AG04450 (cell line): ENCODE results near the gene DDR2. TPM values are rescaled to one million over a fixed set of nuclear protein-coding genes. Genes with fewer than 3 reads are reported as not detected.
"Not testable (repeated sequence)": the region's sequence is repeated elsewhere in the genome, so short reads cannot be mapped to it uniquely, and the experiment has no call there.

Experiments used
- CTCF ChIA-PET: fragments of 300-600, 350-600 bp; formaldehyde crosslinking; extraction: SDS; loops from one replicate; lab custom pipeline; 2022; ENCODE audit warnings: antibody characterized with exemption, inconsistent platforms; lab: Charles Lee
- POLR2A ChIA-PET: fragments of 350-600 bp; formaldehyde crosslinking; extraction: SDS; loops from one replicate; lab custom pipeline; 2021; ENCODE audit warnings: antibody characterized with exemption, inconsistent platforms; lab: Yijun Ruan, JAX
- DNase-seq: peaks from one replicate; pipeline ENCODE4 v3.0.0-alpha.2; 2011; ENCODE audit warnings: low read depth, low spot score
- H3K27ac ChIP-seq: one replicate; pipeline ENCODE4 v1.5.1; 2012; ENCODE audit warnings: low read depth, low read length, control low read depth
- H3K27me3 ChIP-seq: one replicate; pipeline ENCODE4 v1.6.0; 2012; ENCODE audit warnings: low read length; ENCODE audit not compliant: control insufficient read depth, insufficient read depth
- H3K4me3 ChIP-seq: 2 replicates; pipeline ENCODE4 v1.5.1; 2011; ENCODE audit warnings: mild to moderate bottlenecking, low read depth, low read length, control low read depth
- H3K9me3 ChIP-seq: 2 replicates; pipeline ENCODE4 v1.5.1; 2012; ENCODE audit warnings: low read length; ENCODE audit not compliant: control insufficient read depth, insufficient read depth
- polyA minus RNA-seq: library from RNA; depleted of rRNA, polyadenylated mRNA; stranded (reverse); fragments of >200 nt; gene quantifications from 2 replicates; pipeline ENCODE4 v1.2.3, GENCODE V29; 2011; rRNA and poly(A)+ RNA removed
- polyA plus RNA-seq: library from polyadenylated mRNA; depleted of rRNA; stranded (reverse); fragments of >200 nt; gene quantifications from 2 replicates; pipeline ENCODE4 v1.2.3, GENCODE V29; 2011; rRNA removed
- TF ChIP-seq, protein P1 (sequence below): IDR thresholded peaks from 2 replicates; pipeline ENCODE4 v1.5.1; 2011; ENCODE audit warnings: low read depth, low read length, control low read depth, inconsistent platforms

Gene DDR2
- 179 and 194 TPM in 2 replicates for polyA plus RNA-seq
- polyA minus RNA-seq, result 450 and 479 TPM in 2 replicates

DNA sequence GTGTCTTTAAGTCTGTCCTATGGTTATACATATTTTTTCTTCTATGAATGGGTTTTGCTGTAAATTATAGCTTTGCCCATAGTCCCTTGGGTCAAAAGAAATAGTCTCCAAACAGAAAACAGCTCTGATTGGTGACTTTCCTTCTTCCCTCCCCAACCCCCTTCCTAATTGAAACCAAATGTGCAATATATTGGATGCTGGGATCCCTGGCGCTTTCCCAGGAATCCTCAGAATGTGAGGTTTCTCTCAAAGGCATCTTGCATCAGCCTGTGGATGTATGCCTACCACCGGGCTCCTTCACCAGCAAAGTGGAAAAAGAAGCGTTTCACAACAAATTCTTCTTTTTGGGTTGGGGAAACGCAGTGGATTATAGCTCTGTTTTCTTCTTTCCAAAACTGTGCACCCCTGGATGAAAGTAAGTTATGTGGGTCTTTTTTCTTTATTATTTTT, at the start of gene DDR2:
DDR2 (plus strand) TSS at position 248 of the 450 bp plus-strand sequence. CDS start 86,600 bp downstream, outside the sequence.
- DNase-seq, result peak; percentile 91
- TF ChIP-seq, protein P1, sequence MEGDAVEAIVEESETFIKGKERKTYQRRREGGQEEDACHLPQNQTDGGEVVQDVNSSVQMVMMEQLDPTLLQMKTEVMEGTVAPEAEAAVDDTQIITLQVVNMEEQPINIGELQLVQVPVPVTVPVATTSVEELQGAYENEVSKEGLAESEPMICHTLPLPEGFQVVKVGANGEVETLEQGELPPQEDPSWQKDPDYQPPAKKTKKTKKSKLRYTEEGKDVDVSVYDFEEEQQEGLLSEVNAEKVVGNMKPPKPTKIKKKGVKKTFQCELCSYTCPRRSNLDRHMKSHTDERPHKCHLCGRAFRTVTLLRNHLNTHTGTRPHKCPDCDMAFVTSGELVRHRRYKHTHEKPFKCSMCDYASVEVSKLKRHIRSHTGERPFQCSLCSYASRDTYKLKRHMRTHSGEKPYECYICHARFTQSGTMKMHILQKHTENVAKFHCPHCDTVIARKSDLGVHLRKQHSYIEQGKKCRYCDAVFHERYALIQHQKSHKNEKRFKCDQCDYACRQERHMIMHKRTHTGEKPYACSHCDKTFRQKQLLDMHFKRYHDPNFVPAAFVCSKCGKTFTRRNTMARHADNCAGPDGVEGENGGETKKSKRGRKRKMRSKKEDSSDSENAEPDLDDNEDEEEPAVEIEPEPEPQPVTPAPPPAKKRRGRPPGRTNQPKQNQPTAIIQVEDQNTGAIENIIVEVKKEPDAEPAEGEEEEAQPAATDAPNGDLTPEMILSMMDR, result no peak
- Histone ChIP-seq H3K27ac (peak within 1 kb of the TSS; percentile 97), H3K27me3 (no peaks in the 10 kb centered on the region), H3K9me3 (no peaks in the 10 kb centered on the region), H3K4me3 (peak within 1 kb of the TSS; percentile 83)
- CTCF ChIA-PET, result interaction anchor here (0.8 to 6.5 kb wide), 5 partner anchors 10 to 168 kb away, joined by 4 to 70 read pairs (median 4); no protein-coding TSS in a partner anchor
- POLR2A ChIA-PET, result interaction anchor here (0.6 to 2.9 kb wide), 11 partner anchors 21 to 78 kb away, joined by 3 to 19 read pairs (median 3); partner anchors contain the start of gene UAP1

- not testable (repeated sequence) for H3K27ac ChIP-seq, DNase-seq, H3K9me3 ChIP-seq, H3K4me3 ChIP-seq, H3K27me3 ChIP-seq
- ChIA-PET CTCF (interaction anchor here (0.6 kb wide), 1 partner anchor 22 kb away, joined by 3 read pairs; no protein-coding TSS in a partner anchor), POLR2A (interaction anchor here (0.7 kb wide), 1 partner anchor 8 kb away, joined by 4 read pairs; no protein-coding TSS in a partner anchor)
Measured at GRCh38 chr1:162582901-162583300, 49.4 kb upstream of the DDR2 start.

GRCh38 chr1:162585101-162585500, 47.2 kb upstream of the DDR2 start:
- H3K27ac ChIP-seq, H3K27me3 ChIP-seq, H3K9me3 ChIP-seq, H3K4me3 ChIP-seq, POLR2A ChIA-PET, DNase-seq: not testable (repeated sequence)
- CTCF ChIA-PET, result interaction anchor here (0.8 kb wide), 1 partner anchor 29 kb away, joined by 3 read pairs; no protein-coding TSS in a partner anchor

DNA sequence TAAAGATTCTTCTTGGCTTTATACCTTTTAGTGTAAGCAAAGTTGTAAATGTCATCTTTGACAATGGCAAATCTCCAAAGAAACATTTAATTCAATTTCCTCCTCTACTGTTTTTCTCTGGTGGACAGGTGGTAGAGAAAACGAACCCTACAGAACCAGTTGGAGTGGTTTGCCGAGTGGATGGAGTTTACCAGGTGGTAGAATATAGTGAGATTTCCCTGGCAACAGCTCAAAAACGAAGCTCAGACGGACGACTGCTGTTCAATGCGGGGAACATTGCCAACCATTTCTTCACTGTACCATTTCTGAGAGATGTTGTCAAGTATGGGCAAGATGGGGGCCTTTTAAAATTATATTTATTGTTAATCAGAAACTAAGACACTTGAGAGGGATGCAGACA, 44.9 kb upstream of the DDR2 start:
- no peak for DNase-seq
- ChIA-PET CTCF (interaction anchor here (1.1 kb wide), 2 partner anchors 9 to 261 kb away, joined by 3 read pairs; no protein-coding TSS in a partner anchor), POLR2A (no interaction called here)
- TF ChIP-seq, protein P1, result no peak
- no peak overlapping the region for H3K4me3 ChIP-seq
- no peaks in the 10 kb centered on the region for H3K9me3 ChIP-seq
- no peak overlapping the region for H3K27ac ChIP-seq
- no peaks in the 10 kb centered on the region for H3K27me3 ChIP-seq

DNA sequence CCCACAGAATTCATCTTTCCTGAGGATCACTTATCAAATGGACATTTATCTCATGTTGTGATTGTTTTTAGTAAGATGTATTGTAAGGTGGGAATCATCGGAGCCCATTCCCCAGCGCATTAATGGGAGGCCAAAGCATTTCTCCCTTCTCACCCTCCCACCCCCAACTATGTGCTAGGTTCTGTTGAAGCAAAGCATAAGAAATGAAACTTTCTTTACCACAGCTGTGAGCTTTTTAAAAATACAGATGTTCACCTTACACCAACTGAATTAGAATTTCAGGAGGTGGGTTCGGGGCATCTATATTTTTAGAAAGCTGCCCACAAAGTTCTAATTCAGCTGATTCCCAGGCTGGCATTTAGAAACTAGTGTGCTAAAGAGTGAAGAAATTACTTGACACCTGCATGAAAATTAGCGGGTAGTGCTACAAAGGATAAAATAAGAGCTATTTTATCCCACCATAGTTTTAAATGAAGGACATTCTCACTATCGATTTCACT, 44.5 kb upstream of the DDR2 start:
- Histone ChIP-seq H3K4me3 (no peak overlapping the region), H3K27ac (no peak overlapping the region), H3K9me3 (no peaks in the 10 kb centered on the region), H3K27me3 (no peaks in the 10 kb centered on the region)
- CTCF ChIA-PET, result interaction anchor here (0.6 to 1.1 kb wide), 5 partner anchors 9 to 260 kb away, joined by 3 read pairs; no protein-coding TSS in a partner anchor
- no peak for DNase-seq
- POLR2A ChIA-PET, result no interaction called here
- TF ChIP-seq, protein P1, result no peak

DNA sequence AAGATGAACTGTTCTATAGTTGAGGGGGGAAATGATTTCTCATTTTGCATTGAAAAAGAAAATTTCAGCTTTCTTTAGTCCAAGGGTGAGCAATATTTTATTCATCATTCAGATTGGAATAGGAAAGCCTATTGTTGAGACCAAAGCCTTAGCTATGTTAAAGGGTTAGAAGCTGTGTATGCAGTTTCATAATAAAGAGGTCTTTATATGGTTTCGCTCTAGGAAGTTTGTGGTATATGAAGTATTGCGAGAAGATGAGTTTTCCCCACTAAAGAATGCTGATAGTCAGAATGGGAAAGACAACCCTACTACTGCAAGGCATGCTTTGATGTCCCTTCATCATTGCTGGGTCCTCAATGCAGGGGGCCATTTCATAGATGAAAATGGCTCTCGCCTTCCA, 42.2 kb upstream of the DDR2 start:
- CTCF ChIA-PET, result interaction anchor here (1.7 kb wide), 1 partner anchor 23 kb away, joined by 6 read pairs; no protein-coding TSS in a partner anchor
- no peaks in the 10 kb centered on the region for H3K9me3 ChIP-seq
- no peak overlapping the region for H3K27ac ChIP-seq
- H3K4me3 ChIP-seq, result no peak overlapping the region
- no peaks in the 10 kb centered on the region for H3K27me3 ChIP-seq
- DNase-seq, result no peak
- POLR2A ChIA-PET, result no interaction called here
- TF ChIP-seq, protein P1, result no peak
